Thyroid gland (tissue), 4 donors: ENCODE results near the gene DPP10. TPM values are rescaled to one million over a fixed set of nuclear protein-coding genes. Genes with fewer than 3 reads are reported as not detected.
"Not testable (repeated sequence)": the region's sequence is repeated elsewhere in the genome, so short reads cannot be mapped to it uniquely, and the experiment has no call there.

ENCODE experiments used
- DNase-seq, 2 donors: peaks; one replicate each; pipeline ENCODE4 v3.0.0-alpha.2; 2019
- H3K27ac ChIP-seq, 3 donors: fragments of 200-600 bp; sonication (generic); 1 replicate in 2 of 3; 2 replicates in 1 of 3; pipeline ENCODE4 v1.5.1; 2016 to 2019; ENCODE audit warnings: mild to moderate bottlenecking in 1 of 3, moderate library complexity in 1 of 3
- H3K27me3 ChIP-seq: fragments of 200-600 bp; sonication (generic); one replicate; pipeline ENCODE4 v1.5.1; 2019
- H3K36me3 ChIP-seq, 2 donors: fragments of 200-600 bp; sonication (generic); one replicate each; pipeline ENCODE4 v1.5.1; 2016 to 2019
- H3K4me1 ChIP-seq, 2 donors: fragments of 200-600 bp; sonication (generic); one replicate each; pipeline ENCODE4 v1.5.1; 2017 to 2019
- H3K4me3 ChIP-seq, 3 donors: fragments of 200-600 bp; sonication (generic); replicated peaks in 1 of 3; 1 replicate in 2 of 3; 2 replicates in 1 of 3; pipeline ENCODE4 v1.5.1; 2016; ENCODE audit warnings: mild to moderate bottlenecking in 1 of 3
- H3K9me3 ChIP-seq: fragments of 200-600 bp; sonication (generic); one replicate; pipeline ENCODE4 v1.5.1; 2017
- POLR2A ChIP-seq, 2 donors: fragments of 450-650 bp; IDR thresholded peaks; one replicate each; pipeline ENCODE4 v1.6.1; 2017; ENCODE audit warnings: antibody characterized with exemption in 2 of 2, mild to moderate bottlenecking in 2 of 2, moderate library complexity in 1 of 2
- WGBS, 2 donors: methylation state at CpG; one replicate each; pipeline ENCODE4 v1.1.5; 2017; 5-methylcytosine and 5-hydroxymethylcytosine counted together
- intact Hi-C: fragments of 100-400 bp; cut with DNase I; formaldehyde crosslinking; loops from one replicate; pipeline ENCODE4 v1.15.1; 2023
- total RNA-seq, 4 donors: library from RNA; depleted of rRNA; stranded (reverse); fragments of >200 nt; gene quantifications; one replicate each; pipeline ENCODE4 v1.2.3, GENCODE V29; 2016
- TF ChIP-seq, protein P1 (sequence below), 6 experiments: fragments of 200-600 bp in 3 of 6; fragments of 450-650 bp in 3 of 6; sonication (generic) in 3 of 6; IDR thresholded peaks; one replicate each; pipeline ENCODE4 v1.5.1; 2016 to 2019; ENCODE audit warnings: antibody characterized with exemption in 6 of 6, mild to moderate bottlenecking in 2 of 6, inconsistent platforms in 1 of 6, moderate library complexity in 1 of 6

The DPP10 gene
- total RNA-seq, 4 donors from 2014 or later: 0.63 to 1.3 TPM; not detected in 2

- Histone ChIP-seq H3K27me3 (no peaks in the 10 kb centered on the region), H3K9me3 (no peaks in the 10 kb centered on the region), H3K36me3 (no peaks in the 10 kb centered on the region), H3K4me3 (no peak overlapping the region), H3K27ac (no peak overlapping the region), H3K4me1 (no peaks in the 10 kb centered on the region)
- TF ChIP-seq POLR2A (IDR thresholded peaks at IDR 0.05): no peak
- TF ChIP-seq, protein P1, sequence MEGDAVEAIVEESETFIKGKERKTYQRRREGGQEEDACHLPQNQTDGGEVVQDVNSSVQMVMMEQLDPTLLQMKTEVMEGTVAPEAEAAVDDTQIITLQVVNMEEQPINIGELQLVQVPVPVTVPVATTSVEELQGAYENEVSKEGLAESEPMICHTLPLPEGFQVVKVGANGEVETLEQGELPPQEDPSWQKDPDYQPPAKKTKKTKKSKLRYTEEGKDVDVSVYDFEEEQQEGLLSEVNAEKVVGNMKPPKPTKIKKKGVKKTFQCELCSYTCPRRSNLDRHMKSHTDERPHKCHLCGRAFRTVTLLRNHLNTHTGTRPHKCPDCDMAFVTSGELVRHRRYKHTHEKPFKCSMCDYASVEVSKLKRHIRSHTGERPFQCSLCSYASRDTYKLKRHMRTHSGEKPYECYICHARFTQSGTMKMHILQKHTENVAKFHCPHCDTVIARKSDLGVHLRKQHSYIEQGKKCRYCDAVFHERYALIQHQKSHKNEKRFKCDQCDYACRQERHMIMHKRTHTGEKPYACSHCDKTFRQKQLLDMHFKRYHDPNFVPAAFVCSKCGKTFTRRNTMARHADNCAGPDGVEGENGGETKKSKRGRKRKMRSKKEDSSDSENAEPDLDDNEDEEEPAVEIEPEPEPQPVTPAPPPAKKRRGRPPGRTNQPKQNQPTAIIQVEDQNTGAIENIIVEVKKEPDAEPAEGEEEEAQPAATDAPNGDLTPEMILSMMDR (IDR thresholded peaks at IDR 0.05): no peak
- WGBS, 2 donors: 88 to 100% methylated on average over 1 of the region's 1 CpG
- no peak for DNase-seq
- intact Hi-C loops: no loop called here
Measured at GRCh38 chr2:115427436-115427835, 985.0 kb downstream of the DPP10 start.

DNA sequence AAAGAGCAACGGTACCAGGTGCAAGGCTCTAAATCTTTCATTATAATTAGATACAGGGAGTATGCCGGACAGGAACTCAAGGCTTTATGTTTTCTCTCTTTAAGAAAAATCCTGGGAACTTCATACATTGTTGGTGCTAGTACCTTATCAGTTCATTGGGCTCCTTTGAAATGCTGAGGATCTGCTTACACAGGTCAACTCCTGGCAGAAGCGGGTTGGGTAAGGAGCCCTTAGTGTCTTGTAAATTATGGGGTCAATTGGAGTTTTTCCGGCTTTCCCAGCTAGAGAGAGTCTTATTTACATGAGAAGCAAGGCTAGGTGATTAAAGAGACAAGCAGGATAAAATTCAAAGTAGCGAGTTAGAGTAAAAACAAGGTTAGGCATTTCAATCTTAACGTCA is 998.3 kb downstream of the DPP10 start:
- DNase-seq, H3K4me1 ChIP-seq, H3K27me3 ChIP-seq, H3K9me3 ChIP-seq, intact Hi-C loops, H3K4me3 ChIP-seq, H3K36me3 ChIP-seq, H3K27ac ChIP-seq: not testable (repeated sequence)
- WGBS, 2 donors: 21 to 40% methylated on average over 6 of the region's 6 CpGs

DNA sequence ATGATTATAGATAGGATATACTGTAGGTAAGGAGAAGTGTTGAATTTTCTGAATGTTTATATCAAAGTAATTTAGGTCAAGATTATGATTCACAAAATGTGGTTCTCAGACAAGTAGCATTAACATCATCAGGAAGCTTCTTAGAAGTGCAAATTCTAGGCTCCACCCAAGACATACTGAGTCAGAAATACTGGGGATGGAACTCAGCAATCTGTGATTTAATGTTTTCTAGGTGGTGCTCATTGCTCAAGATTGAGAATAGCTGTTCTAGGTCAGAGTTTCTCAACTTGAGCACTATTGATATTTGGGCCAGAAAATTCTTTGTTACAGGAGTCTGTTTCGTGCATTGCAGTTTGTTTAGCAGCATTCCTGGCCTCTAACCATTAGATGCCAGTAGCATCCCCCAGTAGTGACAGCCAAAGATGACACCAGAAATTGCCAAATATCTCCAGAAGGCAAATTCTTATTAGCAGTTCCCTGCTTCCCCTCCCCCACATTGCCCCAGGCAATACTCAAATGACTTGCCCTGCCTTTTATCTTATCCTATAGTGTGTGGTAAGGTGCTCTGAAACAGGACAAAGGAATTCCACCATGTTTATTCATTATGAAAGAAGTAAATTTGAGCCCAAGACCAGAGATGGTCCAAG is 1001.2 kb downstream of the DPP10 start:
- Histone ChIP-seq H3K27me3 (no peaks in the 10 kb centered on the region), H3K36me3 (no peaks in the 10 kb centered on the region), H3K27ac (no peak overlapping the region), H3K4me3 (no peak overlapping the region), H3K4me1 (no peaks in the 10 kb centered on the region), H3K9me3 (no peaks in the 10 kb centered on the region)
- intact Hi-C loops: no loop called here
- TF ChIP-seq POLR2A (IDR thresholded peaks at IDR 0.05): no peak
- TF ChIP-seq, protein P1 (IDR thresholded peaks at IDR 0.05): no peak
- no peak for DNase-seq
- WGBS, 2 donors: 47 to 48% methylated on average over 1 of the region's 1 CpG

- H3K4me3 ChIP-seq: no peak overlapping the region
- no peaks in the 10 kb centered on the region for H3K9me3 ChIP-seq
- no peaks in the 10 kb centered on the region for H3K36me3 ChIP-seq
- H3K27me3 ChIP-seq: no peaks in the 10 kb centered on the region
- TF ChIP-seq POLR2A (IDR thresholded peaks at IDR 0.05): no peak
- TF ChIP-seq, protein P1 (IDR thresholded peaks at IDR 0.05): no peak
- no peak for DNase-seq
- intact Hi-C loops: no loop called here
- 73 to 85% methylated on average over 2 of the region's 2 CpGs for WGBS, 2 donors
- no peak overlapping the region for H3K27ac ChIP-seq
- H3K4me1 ChIP-seq: no peaks in the 10 kb centered on the region
Measured at GRCh38 chr2:115460008-115460407, 1017.6 kb downstream of the DPP10 start.

- Histone ChIP-seq H3K4me1 (no peaks in the 10 kb centered on the region), H3K36me3 (no peaks in the 10 kb centered on the region), H3K27me3 (no peaks in the 10 kb centered on the region), H3K4me3 (no peak overlapping the region), H3K27ac (no peak overlapping the region), H3K9me3 (no peaks in the 10 kb centered on the region)
- TF ChIP-seq, protein P1 (IDR thresholded peaks at IDR 0.05): no peak
- TF ChIP-seq POLR2A (IDR thresholded peaks at IDR 0.05): no peak
- intact Hi-C loops: no loop called here
- 84 to 86% methylated on average over 1 of the region's 1 CpG for WGBS, 2 donors
- DNase-seq: no peak
Measured at GRCh38 chr2:115480741-115481140, 1038.3 kb downstream of the DPP10 start.
